MCF 10A (cell line): Measurements from ENCODE around the gene IL4R. TPM values are rescaled to one million over a fixed set of nuclear protein-coding genes. Genes with fewer than 3 reads are reported as not detected.
A peak's percentile ranks its signal among the peaks of the same experiment; 100 is the strongest.

Source experiments
- BruUV-seq: library from RNA; stranded (reverse); fragments of 400-500 nt; replicated peaks from 2 replicates; lab custom pipeline; 2021; lab: Mats Ljungman, UMichigan
- CTCF ChIA-PET: fragments of 300-600 bp; sonication (Branson Sonifier 250); formaldehyde crosslinking; extraction: SDS; loops from one replicate; lab custom pipeline; 2021; ENCODE audit warnings: antibody characterized with exemption, inconsistent platforms; lab: Yijun Ruan, JAX
- POLR2A ChIA-PET: fragments of 300-600, 350-650 bp; sonication (Branson Sonifier 250); formaldehyde crosslinking; extraction: SDS; loops from one replicate; lab custom pipeline; 2020; ENCODE audit warnings: antibody characterized with exemption, inconsistent platforms; lab: Yijun Ruan, JAX
- DNase-seq: peaks from one replicate; pipeline ENCODE4 v3.0.0-alpha.2; 2018; ENCODE audit not compliant: unreplicated experiment
- H3K27ac Mint-ChIP-seq: one replicate; pipeline ENCODE4 v1.8.0; 2022; ENCODE audit warnings: mild to moderate bottlenecking, low read depth, mixed read lengths; ENCODE audit not compliant: unreplicated experiment
- H3K27me3 Mint-ChIP-seq: one replicate; pipeline ENCODE4 v1.8.0; 2022; ENCODE audit warnings: mixed read lengths; ENCODE audit not compliant: insufficient read depth, unreplicated experiment
- H3K36me3 Mint-ChIP-seq: one replicate; pipeline ENCODE4 v1.8.0; 2022; ENCODE audit warnings: mild to moderate bottlenecking, moderate library complexity, mixed read lengths; ENCODE audit not compliant: insufficient read depth, unreplicated experiment
- H3K4me1 Mint-ChIP-seq: one replicate; pipeline ENCODE4 v1.8.0; 2022; ENCODE audit warnings: mixed read lengths; ENCODE audit not compliant: insufficient read depth, unreplicated experiment
- H3K4me3 Mint-ChIP-seq: one replicate; pipeline ENCODE4 v1.8.0; 2022; ENCODE audit warnings: mild to moderate bottlenecking, moderate library complexity, mixed read lengths; ENCODE audit not compliant: unreplicated experiment
- H3K9me3 Mint-ChIP-seq: one replicate; pipeline ENCODE4 v1.8.0; 2022; ENCODE audit warnings: mixed read lengths; ENCODE audit not compliant: unreplicated experiment
- intact Hi-C: fragments of 100-400 bp; cut with micrococcal nuclease; formaldehyde crosslinking; loops from 2 replicates; pipeline ENCODE4 v1.14.1; 2022
- total RNA-seq: library from RNA; stranded (reverse); gene quantifications from 2 replicates; pipeline ENCODE4 v1.2.3, GENCODE V29; 2022
- TF ChIP-seq, protein P1 (sequence below): fragments of 200-600 bp; IDR thresholded peaks from one replicate; pipeline ENCODE4 v1.8.0; 2022; ENCODE audit warnings: antibody characterized with exemption, mild to moderate bottlenecking; ENCODE audit not compliant: unreplicated experiment

Gene IL4R
- total RNA-seq, 1 experiment from 2014 or later: 51.9 TPM

DNA sequence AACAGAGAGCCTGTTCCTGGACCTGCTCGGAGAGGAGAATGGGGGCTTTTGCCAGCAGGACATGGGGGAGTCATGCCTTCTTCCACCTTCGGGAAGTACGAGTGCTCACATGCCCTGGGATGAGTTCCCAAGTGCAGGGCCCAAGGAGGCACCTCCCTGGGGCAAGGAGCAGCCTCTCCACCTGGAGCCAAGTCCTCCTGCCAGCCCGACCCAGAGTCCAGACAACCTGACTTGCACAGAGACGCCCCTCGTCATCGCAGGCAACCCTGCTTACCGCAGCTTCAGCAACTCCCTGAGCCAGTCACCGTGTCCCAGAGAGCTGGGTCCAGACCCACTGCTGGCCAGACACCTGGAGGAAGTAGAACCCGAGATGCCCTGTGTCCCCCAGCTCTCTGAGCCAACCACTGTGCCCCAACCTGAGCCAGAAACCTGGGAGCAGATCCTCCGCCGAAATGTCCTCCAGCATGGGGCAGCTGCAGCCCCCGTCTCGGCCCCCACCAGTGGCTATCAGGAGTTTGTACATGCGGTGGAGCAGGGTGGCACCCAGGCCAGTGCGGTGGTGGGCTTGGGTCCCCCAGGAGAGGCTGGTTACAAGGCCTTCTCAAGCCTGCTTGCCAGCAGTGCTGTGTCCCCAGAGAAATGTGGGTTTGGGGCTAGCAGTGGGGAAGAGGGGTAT, 48.9 kb downstream of the IL4R start:
- BruUV-seq: TSS peak; percentile 8
- DNase-seq: no peak
- Mint-ChIP-seq H3K27me3 (no peaks in the 10 kb centered on the region), H3K4me3 (no peak overlapping the region), H3K4me1 (peaks cover 6% of the 10 kb centered on the region), H3K27ac (no peak overlapping the region), H3K9me3 (no peaks in the 10 kb centered on the region), H3K36me3 (peaks cover 49% of the 10 kb centered on the region)
- TF ChIP-seq, protein P1, sequence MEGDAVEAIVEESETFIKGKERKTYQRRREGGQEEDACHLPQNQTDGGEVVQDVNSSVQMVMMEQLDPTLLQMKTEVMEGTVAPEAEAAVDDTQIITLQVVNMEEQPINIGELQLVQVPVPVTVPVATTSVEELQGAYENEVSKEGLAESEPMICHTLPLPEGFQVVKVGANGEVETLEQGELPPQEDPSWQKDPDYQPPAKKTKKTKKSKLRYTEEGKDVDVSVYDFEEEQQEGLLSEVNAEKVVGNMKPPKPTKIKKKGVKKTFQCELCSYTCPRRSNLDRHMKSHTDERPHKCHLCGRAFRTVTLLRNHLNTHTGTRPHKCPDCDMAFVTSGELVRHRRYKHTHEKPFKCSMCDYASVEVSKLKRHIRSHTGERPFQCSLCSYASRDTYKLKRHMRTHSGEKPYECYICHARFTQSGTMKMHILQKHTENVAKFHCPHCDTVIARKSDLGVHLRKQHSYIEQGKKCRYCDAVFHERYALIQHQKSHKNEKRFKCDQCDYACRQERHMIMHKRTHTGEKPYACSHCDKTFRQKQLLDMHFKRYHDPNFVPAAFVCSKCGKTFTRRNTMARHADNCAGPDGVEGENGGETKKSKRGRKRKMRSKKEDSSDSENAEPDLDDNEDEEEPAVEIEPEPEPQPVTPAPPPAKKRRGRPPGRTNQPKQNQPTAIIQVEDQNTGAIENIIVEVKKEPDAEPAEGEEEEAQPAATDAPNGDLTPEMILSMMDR: no peak
- ChIA-PET POLR2A (no interaction called here), CTCF (interaction anchor here (0.7 to 3.5 kb wide), 4 partner anchors 108 to 1525 kb away, joined by 3 to 23 read pairs (median 4); no protein-coding TSS in a partner anchor)
- intact Hi-C loops: no loop called here

DNA sequence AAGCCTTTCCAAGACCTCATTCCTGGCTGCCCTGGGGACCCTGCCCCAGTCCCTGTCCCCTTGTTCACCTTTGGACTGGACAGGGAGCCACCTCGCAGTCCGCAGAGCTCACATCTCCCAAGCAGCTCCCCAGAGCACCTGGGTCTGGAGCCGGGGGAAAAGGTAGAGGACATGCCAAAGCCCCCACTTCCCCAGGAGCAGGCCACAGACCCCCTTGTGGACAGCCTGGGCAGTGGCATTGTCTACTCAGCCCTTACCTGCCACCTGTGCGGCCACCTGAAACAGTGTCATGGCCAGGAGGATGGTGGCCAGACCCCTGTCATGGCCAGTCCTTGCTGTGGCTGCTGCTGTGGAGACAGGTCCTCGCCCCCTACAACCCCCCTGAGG, 49.5 kb downstream of the IL4R start:
- ChIA-PET POLR2A (no interaction called here), CTCF (interaction anchor here (0.7 to 3.5 kb wide), 4 partner anchors 108 to 1525 kb away, joined by 3 to 23 read pairs (median 4); no protein-coding TSS in a partner anchor)
- DNase-seq: no peak
- intact Hi-C loops: no loop called here
- no peak overlapping the region for H3K4me3 Mint-ChIP-seq
- no peak overlapping the region for H3K27ac Mint-ChIP-seq
- H3K27me3 Mint-ChIP-seq: no peaks in the 10 kb centered on the region
- peaks cover 43% of the 10 kb centered on the region for H3K36me3 Mint-ChIP-seq
- TF ChIP-seq, protein P1: no peak
- peaks cover 6% of the 10 kb centered on the region for H3K4me1 Mint-ChIP-seq
- no peaks in the 10 kb centered on the region for H3K9me3 Mint-ChIP-seq
- no TSS peak for BruUV-seq

DNA sequence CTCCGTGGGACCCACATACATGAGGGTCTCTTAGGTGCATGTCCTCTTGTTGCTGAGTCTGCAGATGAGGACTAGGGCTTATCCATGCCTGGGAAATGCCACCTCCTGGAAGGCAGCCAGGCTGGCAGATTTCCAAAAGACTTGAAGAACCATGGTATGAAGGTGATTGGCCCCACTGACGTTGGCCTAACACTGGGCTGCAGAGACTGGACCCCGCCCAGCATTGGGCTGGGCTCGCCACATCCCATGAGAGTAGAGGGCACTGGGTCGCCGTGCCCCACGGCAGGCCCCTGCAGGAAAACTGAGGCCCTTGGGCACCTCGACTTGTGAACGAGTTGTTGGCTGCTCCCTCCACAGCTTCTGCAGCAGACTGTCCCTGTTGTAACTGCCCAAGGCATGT, 50.0 kb downstream of the IL4R start:
- Mint-ChIP-seq H3K4me1 (peaks cover 6% of the 10 kb centered on the region), H3K4me3 (no peak overlapping the region), H3K27me3 (no peaks in the 10 kb centered on the region), H3K9me3 (no peaks in the 10 kb centered on the region), H3K36me3 (peaks cover 41% of the 10 kb centered on the region), H3K27ac (no peak overlapping the region)
- TF ChIP-seq, protein P1: no peak
- peak; percentile 56 for DNase-seq
- ChIA-PET CTCF (interaction anchor here (0.7 to 3.5 kb wide), 5 partner anchors 107 to 1526 kb away, joined by 3 to 23 read pairs (median 3); no protein-coding TSS in a partner anchor), POLR2A (no interaction called here)
- intact Hi-C loops: no loop called here
- BruUV-seq: no TSS peak

DNA sequence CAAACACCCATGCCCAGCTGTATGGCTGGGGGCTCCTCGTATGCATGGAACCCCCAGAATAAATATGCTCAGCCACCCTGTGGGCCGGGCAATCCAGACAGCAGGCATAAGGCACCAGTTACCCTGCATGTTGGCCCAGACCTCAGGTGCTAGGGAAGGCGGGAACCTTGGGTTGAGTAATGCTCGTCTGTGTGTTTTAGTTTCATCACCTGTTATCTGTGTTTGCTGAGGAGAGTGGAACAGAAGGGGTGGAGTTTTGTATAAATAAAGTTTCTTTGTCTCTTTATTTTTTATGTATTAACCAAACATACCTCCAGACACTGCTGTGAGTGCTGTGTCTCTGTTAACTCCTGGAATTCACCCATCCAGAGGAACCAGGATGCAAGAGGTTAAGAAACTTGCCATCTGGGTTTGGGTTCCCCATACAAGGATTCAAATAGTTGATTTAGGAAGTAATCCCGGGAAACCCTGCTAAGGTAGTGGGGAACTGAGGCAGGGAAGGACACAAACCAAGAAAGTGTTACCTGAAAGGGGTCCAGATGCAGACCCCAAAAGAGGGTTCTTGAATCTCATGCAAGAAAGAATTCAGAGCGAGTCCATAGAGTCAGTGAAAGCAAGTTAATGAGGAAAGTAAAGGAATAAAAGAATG, 50.8 kb downstream of the IL4R start:
- H3K27me3 Mint-ChIP-seq: no peaks in the 10 kb centered on the region
- H3K9me3 Mint-ChIP-seq: no peaks in the 10 kb centered on the region
- ChIA-PET POLR2A (no interaction called here), CTCF (interaction anchor here (1.0 to 6.5 kb wide), 6 partner anchors 9 to 210 kb away, joined by 3 to 248 read pairs (median 20); no protein-coding TSS in a partner anchor)
- TF ChIP-seq, protein P1: no peak
- H3K4me3 Mint-ChIP-seq: no peak overlapping the region
- H3K27ac Mint-ChIP-seq: no peak overlapping the region
- H3K36me3 Mint-ChIP-seq: peaks cover 35% of the 10 kb centered on the region
- H3K4me1 Mint-ChIP-seq: peaks cover 6% of the 10 kb centered on the region
- no TSS peak for BruUV-seq
- intact Hi-C loops: no loop called here
- DNase-seq: peak; percentile 60
